Activated CD8-positive, alpha-beta memory T cell treated with anti-CD3 and anti-CD28 coated beads for 24 hours (primary cell): ENCODE measurements around the gene CSF1R.

ENCODE experiments used
- DNase-seq: peaks from one replicate; pipeline ENCODE4 v3.0.0-alpha.2; 2020

The CSF1R gene

DNA sequence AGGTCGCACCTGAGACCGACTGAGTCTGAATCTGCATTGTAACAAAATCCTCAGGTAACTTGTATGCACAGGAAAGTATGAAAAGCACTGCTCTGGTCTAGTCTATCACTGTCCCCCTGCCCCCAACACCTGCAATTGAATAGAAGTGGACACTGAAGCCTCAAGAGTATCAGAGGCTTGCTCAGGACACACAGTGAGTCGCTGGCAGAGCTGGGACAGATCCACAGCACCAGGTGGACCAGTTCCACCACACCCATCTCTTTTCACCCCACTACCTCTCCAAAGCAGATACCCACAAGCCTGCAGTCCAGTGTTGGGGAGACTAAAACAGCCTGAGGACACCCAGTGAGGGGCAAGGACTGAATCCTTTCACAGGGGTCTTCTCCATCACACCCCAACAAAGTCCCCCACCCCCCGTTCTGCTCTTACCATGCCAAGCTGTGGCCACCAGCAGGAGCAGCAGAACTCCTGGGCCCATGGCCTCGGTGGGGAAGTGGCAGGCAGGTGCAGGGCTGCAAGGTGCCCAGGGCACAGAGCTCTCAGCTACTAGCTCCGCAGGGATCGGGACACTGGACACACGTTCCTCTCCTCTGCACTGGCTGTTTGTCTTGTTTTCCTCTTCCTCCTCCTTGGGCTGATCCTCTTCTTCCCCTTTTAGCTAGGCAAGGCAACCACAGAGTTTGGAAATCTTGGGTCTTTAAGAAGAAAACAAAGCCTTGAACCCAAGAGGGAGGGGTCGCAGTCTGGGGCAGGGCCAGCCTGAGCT is at the start of gene CSF1R:
CSF1R (minus strand) TSS at position 605 of the 766 bp plus-strand sequence; CDS start at position 478, 127 bp downstream.
- DNase-seq, result peak; percentile 35

DNA sequence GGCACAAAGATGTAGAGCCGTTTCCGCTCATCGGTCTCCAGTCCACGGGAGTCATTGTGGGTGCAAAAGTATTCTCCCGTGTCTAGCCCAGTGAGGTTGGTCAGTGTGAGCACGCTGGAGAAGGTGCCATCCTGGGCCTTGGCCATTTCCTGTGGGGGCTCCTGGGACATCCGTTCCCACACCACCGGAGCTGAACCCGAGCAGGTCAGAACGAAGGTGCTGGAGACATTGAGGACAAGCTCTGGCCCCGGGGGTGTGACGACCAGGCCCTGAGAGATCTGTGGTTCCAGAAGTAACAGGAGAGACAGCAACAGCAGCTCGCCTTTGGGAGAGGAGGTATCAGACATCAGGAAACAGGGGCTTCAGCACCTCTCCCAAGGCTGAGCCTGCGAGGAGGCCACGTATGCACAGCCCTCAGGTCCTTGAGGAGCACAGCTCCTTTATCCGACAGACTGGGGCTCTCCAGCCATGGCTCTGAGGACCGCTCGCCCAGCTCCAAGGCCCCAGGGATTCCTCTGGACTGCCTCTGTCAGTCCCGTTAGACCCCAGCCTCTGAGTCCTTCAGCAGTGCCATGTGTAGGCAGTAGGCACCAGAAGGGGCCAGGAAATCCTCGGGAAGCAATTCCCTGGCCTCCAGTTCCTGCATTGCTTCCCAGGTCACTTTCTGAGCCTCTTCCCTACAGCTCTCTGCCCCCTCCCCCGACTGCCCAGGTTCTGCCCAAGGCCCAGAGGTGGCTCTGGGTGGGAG is 49.4 kb upstream of the CSF1R start:
- DNase-seq, result no peak

DNA sequence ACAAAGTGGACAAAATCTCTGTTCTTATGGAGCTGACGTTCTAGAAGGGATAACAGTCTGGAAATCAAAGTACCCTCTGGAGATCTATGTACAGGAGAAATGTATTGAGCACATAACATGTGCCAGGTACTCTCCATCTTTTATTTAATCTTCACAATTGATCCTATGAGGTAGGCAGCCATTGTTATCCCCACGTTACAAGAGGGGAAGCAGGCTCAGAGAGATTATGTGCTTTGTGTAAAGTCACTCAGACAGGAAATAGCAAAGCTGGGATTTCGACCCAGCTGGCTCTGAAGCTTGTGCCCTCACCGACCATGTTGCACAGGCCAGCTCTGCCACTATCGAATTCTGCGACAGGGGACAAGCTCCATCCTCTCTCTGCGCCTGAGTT is 47.8 kb upstream of the CSF1R start:
- DNase-seq, result no peak

DNA sequence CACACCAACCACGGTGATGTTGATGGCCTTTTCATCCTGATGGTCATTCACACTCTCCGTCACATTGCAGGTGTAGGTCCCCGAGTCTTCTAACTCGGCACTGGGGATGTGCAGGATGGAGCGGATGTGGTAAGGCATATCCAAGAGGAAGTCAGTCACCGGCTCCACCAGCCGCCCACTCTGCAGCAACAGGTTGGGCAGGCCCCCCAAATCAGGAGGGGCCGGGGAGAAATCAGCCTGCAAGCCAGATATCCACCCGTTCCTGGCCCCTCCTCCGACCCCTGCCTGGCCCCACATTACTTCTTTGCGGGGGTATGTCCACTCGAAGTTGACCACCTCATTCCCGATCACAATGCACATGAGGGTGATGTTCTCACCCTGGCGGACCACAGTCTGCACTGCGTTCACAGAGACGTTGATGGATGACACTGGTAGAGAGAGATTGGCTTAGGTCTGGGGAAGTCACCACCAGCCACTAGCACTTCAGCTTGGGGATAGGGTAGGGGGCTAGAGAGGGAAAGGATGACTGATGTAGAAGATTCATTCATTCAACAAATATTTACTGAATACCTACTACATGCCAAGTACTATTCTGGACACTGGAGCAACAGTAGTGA is 47.3 kb upstream of the CSF1R start:
- DNase-seq, result no peak

DNA sequence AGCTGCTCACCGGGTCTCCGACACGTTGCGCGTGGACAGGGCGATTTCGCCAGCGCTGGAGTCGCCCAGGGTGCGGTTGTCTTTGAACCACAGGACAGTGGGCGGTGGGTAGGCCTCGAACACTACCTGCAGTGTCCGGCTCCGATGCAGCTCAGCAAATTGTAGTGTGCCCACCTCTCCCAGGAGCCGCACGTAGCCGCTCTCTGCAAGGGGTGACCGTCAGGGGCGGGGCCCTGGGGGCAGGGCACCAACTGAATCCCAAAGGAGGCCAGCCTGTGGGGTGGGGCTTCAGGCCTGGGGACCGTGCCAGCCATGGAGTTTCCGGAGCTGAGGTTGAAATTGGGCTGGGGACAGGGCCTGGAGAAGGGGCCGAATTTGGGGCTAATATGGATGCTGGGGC is 46.4 kb upstream of the CSF1R start:
- DNase-seq, result no peak

DNA sequence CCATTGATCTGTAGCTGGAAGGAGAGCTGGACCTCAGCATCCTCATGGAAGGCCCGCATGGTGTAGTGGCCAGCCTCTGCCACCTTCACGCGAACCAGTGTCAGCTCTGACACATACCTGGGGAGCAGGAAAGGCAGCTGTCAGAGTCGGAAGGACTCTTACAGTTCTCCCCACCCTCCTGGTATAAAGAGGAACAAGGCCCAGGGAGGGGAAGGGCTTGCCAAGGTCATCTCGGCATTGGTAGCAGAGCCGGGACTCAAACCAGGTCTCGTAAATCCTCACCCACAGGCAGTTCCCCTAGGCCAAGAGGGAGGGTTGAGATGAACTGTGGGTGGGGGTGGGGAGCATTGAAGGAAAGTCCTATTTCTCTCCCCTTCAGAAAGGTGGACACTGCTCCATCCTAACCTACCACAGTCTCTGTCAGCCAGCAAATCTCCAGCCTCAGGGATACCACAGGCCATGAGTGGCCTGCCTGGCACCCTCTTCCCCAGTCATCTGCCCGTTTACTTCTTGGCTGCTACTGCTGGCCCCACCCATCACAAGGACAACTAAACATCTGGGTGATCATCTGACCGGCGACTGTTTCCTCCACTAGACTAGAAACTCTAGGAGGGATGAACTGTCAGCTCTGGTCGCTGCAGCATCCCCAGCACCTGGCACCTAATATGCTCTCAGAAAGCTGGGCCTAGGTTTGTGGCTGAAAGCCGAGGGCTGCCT is 45.8 kb upstream of the CSF1R start:
- no peak for DNase-seq

DNA sequence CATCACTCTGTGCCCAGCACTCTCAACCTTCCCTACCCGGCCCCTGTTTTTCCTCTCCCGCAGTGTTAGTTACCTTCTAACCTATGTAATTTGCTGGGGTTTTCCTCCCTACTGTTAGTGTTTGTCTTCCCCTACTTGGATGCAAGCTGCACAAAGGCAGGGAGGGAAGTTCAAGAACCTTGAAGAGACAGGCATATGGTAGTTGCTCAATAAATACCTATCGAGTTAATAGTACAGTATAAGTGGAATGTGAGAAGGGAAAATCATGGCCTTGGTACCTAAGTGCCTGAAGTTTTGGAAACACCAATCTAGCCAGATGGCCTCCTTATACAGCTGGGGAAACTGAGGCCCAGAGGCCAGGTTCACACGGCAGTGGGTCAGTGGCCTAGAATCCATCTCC is 45.1 kb upstream of the CSF1R start:
- no peak for DNase-seq

DNA sequence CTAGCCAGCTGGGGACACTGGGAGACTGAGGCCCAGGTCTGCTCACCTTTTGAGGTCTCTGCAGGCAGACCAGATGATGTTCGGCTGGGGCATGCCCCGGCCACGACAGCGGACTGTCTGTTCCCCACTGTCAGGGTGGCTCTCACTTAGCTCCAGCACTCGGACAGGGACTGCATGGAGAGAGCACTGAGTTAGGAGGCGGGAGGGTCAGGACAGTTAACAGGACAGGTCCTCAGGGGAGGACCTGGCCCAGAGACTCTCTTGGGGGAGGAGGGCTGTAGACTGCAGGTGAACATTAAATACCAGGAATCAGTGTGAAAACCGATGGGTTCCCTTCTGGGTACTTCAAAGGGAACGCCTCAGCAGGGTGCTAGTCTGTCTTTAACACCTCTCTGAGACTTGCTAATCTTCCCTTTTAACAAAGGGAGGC is 44.2 kb upstream of the CSF1R start:
- DNase-seq, result no peak

DNA sequence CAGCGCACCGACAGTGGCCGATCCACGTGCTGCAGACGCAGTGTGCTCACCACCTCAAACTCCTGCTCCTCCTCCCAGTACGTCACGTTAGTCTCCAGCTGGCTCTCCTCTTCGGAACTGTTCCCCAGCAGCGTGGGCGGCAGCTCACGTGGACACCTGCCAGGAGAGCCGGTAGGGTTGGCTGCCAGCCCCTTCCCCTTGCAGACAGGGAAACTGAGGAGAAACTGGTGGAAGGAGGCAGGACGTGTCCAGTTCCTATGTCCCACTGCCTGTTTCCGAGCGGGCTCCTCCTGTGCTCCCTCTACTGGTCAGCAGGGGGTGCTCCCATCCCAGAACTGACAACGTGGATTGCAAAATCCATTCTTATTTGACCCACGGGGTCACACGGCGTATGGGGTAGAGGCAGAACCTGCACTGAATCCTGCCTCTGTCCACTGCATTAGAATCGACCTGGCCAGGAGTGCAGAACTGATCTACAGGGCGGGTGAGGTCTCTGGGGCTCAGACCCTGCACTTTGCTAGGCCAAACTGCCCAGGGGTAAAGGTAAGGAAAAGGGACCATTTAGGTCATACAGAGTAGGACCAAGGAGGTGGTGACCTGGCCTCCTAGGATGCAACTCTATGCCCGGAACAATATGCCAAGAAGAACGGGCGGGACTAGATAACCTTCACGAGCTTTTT is 43.6 kb upstream of the CSF1R start:
- peak; percentile 77 for DNase-seq

DNA sequence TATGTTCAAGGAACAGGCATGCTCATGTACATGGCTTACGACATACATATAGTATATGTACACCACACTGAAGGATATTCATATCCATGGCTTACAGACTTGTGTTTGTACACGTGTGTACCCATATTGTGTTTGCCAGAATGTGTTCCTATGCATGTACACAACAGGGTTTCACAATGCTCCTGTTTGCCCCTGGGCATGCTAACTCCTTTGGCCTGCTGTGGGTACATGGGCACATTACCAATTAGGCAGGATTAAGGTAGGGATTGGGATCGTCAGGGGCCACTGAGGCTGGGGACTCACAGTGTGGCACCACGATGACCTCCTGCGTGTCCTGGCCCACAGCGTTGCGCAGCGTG is 43.1 kb upstream of the CSF1R start:
- no peak for DNase-seq

DNA sequence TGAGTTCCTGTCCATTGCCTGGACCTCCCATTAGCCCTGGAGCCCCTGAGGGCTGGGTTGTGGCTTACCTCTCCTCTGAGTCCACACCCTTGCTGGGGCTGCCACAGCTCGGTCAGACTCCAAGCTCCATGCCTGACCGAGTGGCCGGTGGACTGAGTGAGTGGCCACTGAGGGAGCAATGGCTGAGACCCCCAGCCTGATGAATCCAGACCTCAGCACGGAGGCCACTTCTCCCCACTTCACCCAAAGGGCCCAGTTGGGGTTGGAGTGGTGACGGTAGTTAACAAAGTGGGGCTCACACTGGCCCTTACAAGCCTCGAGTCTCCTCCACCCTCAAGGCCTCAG is 40.5 kb upstream of the CSF1R start:
- DNase-seq, result no peak

DNA sequence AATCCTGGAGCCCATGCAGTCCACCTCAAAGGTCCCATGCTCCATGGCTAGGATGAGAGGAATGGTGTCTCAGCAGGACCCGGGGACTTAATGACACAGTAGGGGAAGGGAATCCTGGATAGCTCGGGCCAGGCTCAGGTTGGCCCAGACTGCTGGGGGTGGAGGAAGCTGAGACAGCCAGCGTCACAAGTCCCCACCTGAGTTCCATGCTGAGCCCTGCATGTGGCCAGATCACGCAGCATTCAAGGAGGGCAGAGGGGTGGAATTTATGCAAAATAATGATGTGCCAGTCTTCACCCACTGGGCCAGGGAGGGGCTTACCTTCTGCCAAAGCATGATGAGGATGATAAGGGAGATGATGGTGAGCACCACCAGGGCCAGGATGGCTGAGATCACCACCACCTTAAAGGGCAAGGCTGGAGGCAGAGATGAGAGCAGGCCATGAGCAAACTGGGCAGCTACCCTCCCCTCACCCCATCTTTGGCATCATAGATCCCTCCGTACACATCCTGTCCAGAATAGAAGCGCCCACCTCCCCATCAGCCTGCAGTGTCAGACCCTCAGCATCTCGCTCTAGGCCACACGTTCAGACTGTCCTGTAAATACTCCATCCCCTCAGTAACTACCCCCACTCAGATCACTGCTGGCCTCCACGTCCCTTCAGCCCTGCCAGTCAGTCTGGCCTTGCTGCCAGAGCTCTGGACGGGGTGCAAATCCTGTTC is 40.0 kb upstream of the CSF1R start:
- no peak for DNase-seq

DNA sequence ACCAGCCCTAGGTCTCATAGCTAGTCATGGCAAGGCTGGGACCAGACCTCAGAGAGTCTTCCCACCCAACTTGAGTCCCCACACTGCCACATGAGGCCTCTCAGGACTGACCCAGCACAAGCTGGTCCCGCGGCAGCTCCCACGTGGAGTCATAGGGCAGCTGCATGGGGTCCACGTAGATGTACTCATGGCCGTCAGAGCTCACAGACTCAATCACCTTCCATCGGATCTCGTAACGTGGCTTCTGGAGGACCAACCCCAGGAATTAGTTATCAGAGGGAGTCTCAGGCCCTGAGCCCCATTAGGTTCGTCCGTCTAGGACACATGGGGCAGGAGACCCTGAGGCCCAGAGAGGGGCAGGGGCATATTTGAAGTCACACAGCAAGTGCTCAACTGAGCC is 39.0 kb upstream of the CSF1R start:
- DNase-seq, result no peak

DNA sequence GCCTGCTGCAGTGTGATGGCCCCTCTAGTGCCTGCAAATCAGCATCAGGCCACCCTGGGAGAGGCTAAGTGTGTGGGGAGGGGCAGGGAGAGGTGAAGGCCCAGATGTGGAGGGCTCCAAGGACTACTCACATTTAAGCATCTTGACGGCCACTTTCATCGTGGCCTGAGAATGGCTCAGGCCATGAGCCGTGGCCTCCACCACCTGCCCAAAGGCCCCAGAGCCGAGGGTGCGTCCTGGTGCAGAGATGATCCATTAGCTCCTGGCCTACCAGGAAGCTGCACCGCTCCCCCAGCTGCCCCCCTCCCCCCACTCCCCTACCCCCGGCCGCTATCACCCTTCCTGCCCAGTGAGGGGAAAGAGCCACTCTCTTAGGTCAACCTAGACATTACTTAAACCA is 38.2 kb upstream of the CSF1R start:
- DNase-seq, result no peak

DNA sequence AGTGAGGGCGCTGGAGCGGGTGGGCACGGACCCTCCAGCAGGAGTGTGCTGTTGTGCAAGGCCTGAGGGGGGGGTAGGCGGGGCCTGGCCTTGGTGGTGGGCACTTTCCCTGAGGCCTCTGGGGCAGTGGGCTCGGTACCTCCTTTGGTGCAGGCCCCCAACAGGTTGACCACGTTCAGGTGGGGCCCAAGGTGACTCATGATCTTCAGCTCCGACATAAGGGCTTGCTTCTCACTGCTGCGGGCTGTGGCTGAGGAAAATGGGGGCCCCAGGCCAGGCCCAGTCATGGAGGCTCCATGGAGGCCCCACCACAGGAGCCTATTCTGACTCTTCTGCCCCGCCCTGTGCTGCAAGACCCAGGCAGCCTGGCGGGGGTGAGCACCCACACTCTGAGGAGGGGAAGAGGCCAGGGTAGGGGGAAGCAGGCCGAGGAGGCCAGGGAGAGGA is 37.8 kb upstream of the CSF1R start:
- DNase-seq, result no peak

DNA sequence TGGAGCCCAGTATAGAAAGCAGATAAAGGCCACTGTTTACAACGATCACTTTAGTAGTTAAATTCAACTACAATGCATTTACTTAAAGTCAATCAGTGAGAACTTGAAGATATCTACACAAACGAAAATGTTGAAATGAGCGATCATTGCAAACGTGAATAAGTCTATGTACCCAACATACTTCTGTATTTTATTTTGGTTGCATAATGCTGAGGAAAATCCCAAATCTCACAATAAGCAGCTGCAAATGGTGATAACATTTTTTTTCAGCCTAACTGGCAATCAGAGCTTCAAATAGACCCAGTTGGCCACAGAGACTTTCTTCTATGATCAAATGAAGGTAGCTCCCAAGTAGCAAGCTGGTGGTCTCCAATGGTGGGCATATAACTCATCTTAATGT is 37.2 kb upstream of the CSF1R start:
- no peak for DNase-seq

DNA sequence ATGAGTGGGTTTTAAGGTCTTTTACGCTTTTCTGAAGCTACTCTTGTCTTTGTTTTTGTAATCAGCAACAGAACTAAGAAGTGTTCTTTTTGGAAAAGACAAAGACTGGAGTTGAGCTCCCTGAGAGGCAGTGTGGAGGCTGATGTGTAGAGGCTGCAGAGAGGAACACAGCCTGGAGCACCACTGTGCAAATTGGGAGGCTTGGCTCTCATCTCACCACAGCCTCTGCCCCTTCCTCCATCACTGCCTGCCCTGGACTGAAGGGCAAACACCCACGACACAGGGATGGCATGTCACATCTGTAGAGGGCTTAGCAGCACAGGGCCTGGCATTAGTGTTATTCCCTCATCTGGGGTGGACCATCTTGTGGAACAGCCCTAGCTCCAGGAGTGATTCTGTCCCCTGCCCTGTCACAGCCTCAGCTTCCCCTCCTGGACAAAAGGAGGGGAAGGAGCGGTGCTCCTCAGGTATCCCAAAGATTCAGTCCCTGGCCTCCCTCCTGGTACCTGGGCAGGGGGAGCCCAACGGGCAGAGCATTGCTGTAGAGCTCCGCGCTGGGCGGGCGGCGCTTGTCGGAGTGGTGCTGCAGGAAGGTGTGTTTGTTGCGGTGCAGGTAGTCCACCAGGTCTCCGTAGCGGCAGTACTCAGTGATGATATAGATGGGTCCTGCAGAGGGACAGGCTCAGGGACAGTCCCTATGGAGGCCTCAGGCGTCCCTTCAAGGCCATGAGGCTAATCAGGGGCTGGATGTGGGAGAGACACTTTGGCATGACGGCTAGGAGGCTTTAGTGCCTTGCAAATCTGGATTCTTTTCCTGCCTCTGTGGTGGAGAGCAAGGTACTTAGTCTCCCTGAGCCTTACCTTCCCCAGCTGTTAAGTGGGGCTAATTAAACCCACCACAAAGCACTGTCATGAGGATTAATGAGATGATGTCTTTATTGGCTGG is 36.5 kb upstream of the CSF1R start:
- no peak for DNase-seq

DNA sequence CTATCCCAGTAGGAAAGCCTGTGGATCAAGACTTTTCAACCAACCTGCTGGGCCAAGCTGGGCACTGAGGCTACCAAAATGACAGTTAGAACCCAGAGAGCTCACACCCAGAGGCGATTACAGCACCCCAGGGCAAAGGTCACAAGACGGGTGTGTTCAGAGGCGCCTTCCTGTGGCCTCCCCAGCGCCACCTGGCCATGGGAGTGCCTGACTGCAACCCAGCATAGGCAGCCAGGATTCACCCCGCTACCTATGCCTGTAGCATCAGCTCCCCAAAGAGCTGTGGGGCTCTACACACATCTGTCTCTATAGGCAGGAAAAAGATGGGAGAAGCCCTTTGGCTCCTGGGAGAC is 35.8 kb upstream of the CSF1R start:
- no peak for DNase-seq

DNA sequence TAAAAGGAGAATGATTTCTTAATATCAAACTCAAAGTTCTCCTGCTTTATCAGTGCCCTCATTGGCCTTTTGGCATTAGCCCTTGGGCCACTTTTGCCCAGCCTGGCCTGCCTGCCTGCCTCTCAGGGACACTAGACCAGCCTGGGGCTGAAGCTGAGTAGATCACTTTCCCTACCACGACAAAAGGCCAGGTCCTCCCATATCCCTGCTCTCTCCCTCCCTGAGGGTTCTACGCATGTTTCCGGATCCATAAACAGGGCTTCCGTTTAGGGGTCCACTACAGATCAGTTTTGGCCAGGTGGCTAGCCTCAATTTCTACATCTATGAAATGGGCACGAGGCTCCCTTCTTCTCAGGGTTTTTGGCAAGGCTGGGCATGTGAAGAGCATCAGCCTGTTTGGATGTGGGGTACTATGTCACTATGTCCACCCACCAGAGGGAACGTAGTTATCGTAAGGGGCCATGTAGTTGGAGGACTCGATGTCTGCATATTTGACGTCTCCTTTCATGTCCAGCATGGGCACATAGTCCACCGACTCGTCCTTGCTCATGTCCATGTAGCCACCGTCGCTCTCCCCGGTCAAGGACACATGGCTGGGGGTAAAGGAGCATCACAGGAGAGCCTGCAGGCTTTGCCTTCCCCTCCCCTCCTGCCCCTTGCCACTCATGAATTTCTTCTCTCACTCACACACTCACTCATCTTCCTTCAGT is 35.2 kb upstream of the CSF1R start:
- no peak for DNase-seq
